Measurements from ENCODE around the gene SLC16A10.

Gene SLC16A10

GRCh38 chr6:111265842-111266241 is 178.5 kb downstream of the SLC16A10 start:
- DNase-seq = no peak

GRCh38 chr6:111266276-111266675 is 179.0 kb downstream of the SLC16A10 start:
- DNase-seq = no peak

GRCh38 chr6:111267764-111268333 is 180.5 kb downstream of the SLC16A10 start:
- DNase-seq = no peak

- DNase-seq = no peak
Observed at GRCh38 chr6:111269401-111269970, 182.2 kb downstream of the SLC16A10 start.

- DNase-seq = no peak
Observed at GRCh38 chr6:111270121-111270520, 182.8 kb downstream of the SLC16A10 start.

GRCh38 chr6:111274593-111275217 is 187.4 kb downstream of the SLC16A10 start:
- no peak for DNase-seq

- no peak for DNase-seq
Observed at GRCh38 chr6:111276335-111276734, 189.0 kb downstream of the SLC16A10 start.

GRCh38 chr6:111276736-111277135 is 189.4 kb downstream of the SLC16A10 start:
- DNase-seq = no peak

- DNase-seq = no peak
Observed at GRCh38 chr6:111277819-111278218, 190.5 kb downstream of the SLC16A10 start.

GRCh38 chr6:111278731-111279130 is 191.4 kb downstream of the SLC16A10 start:
- no peak for DNase-seq

- no peak for DNase-seq
Observed at GRCh38 chr6:111280445-111280955, 193.2 kb downstream of the SLC16A10 start.
